ENCODE results near the gene RBM24. TPM values are rescaled to one million over a fixed set of nuclear protein-coding genes. Genes with fewer than 3 reads are reported as not detected.

Gene RBM24
- total and polyA plus RNA-seq, 2 of the 13 experiments (the other 11 are each of a cell fraction or from before 2014, with no cell fraction given): 1.5 to 14.2 TPM

- peak; percentile 98 for TF ChIP-seq NFE2 (CRISPR knock-in tag; IDR thresholded peaks at IDR 0.05)
- no peak for TF ChIP-seq MTF2 (CRISPR knock-in tag; IDR thresholded peaks at IDR 0.05; ENCODE audit: borderline replicate concordance)
- TF ChIP-seq, protein P1, sequence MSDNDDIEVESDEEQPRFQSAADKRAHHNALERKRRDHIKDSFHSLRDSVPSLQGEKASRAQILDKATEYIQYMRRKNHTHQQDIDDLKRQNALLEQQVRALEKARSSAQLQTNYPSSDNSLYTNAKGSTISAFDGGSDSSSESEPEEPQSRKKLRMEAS (IDR thresholded peaks at IDR 0.05): peak; percentile 99
- TF ChIP-seq, protein P2, sequence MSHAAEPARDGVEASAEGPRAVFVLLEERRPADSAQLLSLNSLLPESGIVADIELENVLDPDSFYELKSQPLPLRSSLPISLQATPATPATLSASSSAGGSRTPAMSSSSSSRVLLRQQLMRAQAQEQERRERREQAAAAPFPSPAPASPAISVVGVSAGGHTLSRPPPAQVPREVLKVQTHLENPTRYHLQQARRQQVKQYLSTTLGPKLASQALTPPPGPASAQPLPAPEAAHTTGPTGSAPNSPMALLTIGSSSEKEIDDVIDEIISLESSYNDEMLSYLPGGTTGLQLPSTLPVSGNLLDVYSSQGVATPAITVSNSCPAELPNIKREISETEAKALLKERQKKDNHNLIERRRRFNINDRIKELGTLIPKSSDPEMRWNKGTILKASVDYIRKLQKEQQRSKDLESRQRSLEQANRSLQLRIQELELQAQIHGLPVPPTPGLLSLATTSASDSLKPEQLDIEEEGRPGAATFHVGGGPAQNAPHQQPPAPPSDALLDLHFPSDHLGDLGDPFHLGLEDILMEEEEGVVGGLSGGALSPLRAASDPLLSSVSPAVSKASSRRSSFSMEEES (CRISPR knock-in tag; IDR thresholded peaks at IDR 0.05): peak; percentile 68; the same call in 1 of the 2 replicates
- TF ChIP-seq SNRNP70 (IDR thresholded peaks at IDR 0.05; ENCODE audit: low read depth, low read length): no peak
- no peak for TF ChIP-seq TCF12 (IDR thresholded peaks at IDR 0.05)
- TF ChIP-seq TCF12 (CRISPR knock-in tag; IDR thresholded peaks at IDR 0.05): no peak
- peak; percentile 84 for TF ChIP-seq ZSCAN9 (CRISPR knock-in tag; IDR thresholded peaks at IDR 0.05; ENCODE audit: borderline replicate concordance)
- no peak for TF ChIP-seq ETV6 (CRISPR knock-in tag; conservative IDR thresholded peaks at IDR 0.05)
- TF ChIP-seq PCBP1 (IDR thresholded peaks at IDR 0.05; ENCODE audit: borderline replicate concordance, low read depth, low read length): no peak
- TF ChIP-seq CTCF (CRISPR knock-in tag; IDR thresholded peaks at IDR 0.05): no peak
- TF ChIP-seq HNRNPL (IDR thresholded peaks at IDR 0.05; ENCODE audit: low read depth, low read length): no peak
- 0 out of 2 replicates have a peak, but pooled peaks have one; percentile 30 for TF ChIP-seq MBNL3 (CRISPR knock-in tag; conservative IDR thresholded peaks at IDR 0.05)
- TF ChIP-seq ZNF33B (CRISPR knock-in tag; IDR thresholded peaks at IDR 0.05): peak; percentile 75; the same call in 1 of the 2 replicates
- TF ChIP-seq, protein P3, sequence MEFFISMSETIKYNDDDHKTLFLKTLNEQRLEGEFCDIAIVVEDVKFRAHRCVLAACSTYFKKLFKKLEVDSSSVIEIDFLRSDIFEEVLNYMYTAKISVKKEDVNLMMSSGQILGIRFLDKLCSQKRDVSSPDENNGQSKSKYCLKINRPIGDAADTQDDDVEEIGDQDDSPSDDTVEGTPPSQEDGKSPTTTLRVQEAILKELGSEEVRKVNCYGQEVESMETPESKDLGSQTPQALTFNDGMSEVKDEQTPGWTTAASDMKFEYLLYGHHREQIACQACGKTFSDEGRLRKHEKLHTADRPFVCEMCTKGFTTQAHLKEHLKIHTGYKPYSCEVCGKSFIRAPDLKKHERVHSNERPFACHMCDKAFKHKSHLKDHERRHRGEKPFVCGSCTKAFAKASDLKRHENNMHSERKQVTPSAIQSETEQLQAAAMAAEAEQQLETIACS (CRISPR knock-in tag; IDR thresholded peaks at IDR 0.05): no peak
- TF ChIP-seq ZNF549 (CRISPR knock-in tag; IDR thresholded peaks at IDR 0.05): no peak
- no peak for TF ChIP-seq NFRKB (IDR thresholded peaks at IDR 0.05)
- TF ChIP-seq SRF (IDR thresholded peaks at IDR 0.05; ENCODE audit: low read depth, low read length): no peak
- peak; percentile 64 for TF ChIP-seq HOXA5 (CRISPR knock-in tag; IDR thresholded peaks at IDR 0.05)
- peak; percentile 61 for TF ChIP-seq ZNF263 (CRISPR knock-in tag; IDR thresholded peaks at IDR 0.05)
- no peak for TF ChIP-seq RBM39 (IDR thresholded peaks at IDR 0.05; ENCODE audit: low read depth, low read length, poor library complexity, severe bottlenecking)
- no peak for TF ChIP-seq ZFP62 (CRISPR knock-in tag; IDR thresholded peaks at IDR 0.05)
- TF ChIP-seq ZNF616 (CRISPR knock-in tag; IDR thresholded peaks at IDR 0.05; ENCODE audit: low read depth): no peak
Observed at GRCh38 chr6:17311595-17312311, 30.6 kb downstream of the RBM24 start (continued).

Measured in HepG2 (cell line).